Erythroblast (primary cell): Measurements from ENCODE around the gene ZNF609.

Source experiments
- DNase-seq, 2 experiments: peaks; one replicate each; lab custom pipeline; 2025; lab: John Stamatoyannopoulos, UW
- GATA1 ChIP-seq: IDR thresholded peaks from 2 replicates; pipeline ENCODE4 v1.6.1; 2011; ENCODE audit warnings: low read depth, mild to moderate bottlenecking, control low read depth, low read length, moderate library complexity
- POLR2A ChIP-seq: IDR thresholded peaks from 2 replicates; pipeline ENCODE4 v1.6.1; 2011; ENCODE audit warnings: mild to moderate bottlenecking, low read length

The ZNF609 gene

GRCh38 chr15:64525828-64526530, 65.6 kb downstream of the ZNF609 start:
- DNase-seq = no peak
- TF ChIP-seq POLR2A (no peak), GATA1 (no peak)

DNA sequence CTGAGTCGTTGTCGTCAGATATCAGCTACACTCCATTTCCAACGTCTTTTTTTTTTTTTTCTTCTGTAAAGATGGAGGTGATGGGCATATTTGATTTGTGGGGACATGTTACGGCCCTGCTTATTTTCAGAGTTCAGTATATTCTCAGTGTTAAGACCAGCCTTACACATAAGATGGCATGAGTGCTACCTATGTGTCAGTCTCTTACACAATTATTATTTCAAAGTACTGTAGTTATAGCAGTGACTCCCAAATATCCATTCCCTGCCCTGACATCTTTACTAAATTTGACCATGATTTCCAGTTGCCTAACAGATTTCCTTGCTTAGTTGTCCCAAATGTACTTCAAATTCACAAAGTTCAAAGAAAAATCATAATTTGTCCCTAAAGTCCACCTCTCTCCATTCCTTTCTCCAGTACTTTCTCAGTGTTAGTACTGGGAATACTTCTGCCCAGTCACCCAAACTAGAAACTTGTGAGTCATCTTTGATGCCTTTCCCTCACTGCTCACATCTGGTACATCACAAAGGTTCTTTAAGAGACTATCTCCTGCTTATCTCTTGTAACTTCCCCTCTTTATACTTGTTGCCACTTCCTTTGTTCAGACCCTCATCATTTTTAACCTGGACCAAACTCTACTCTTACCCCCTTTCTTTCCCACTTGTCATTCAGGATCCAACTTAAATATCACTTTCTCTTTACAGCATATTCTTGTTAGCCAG, 67.0 kb downstream of the ZNF609 start:
- peak in 1 of 2 experiments; percentile 19 for DNase-seq

DNA sequence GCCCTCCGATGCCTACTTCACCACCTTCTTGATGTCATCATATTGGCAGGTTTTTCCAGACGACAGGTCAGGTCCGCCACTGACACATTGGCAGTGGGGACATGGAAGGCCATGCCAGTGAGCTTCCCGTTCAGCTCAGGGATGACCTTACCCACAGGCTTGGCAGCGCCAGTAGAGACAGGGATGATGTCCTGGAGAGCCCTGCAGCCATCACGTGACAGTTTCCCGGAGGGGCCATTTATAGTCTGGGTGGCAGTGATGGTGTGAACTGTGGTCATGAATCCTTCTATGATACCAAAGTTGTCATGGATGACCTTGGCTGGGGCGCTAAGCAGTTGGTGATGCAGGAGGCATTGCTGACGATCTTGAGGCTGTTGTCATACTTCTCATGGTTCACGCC, 68.5 kb downstream of the ZNF609 start:
- DNase-seq = no peak
- TF ChIP-seq GATA1 = no peak
- TF ChIP-seq POLR2A = no peak

More for the DNA sequence above, 67.0 kb downstream of the ZNF609 start:
- TF ChIP-seq GATA1 (no peak), POLR2A (no peak)

DNA sequence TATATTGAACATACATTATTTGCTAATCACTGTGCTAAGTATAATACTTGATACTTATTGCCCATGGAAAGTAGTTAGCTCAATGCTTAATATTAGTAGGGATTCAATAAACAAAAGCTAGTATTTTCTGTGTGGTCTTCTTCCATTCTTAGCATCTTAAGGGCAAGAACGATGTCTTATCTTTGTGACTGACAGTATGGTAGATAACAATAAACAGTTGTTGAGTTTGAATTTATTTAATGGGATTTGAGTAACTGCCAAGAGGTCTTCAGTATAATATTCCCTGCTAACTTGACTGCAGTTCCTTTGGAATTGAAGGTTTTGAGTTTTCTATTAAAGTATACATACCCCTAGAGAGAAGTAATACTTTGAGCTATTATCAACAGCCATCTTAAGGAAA, 70.1 kb downstream of the ZNF609 start:
- TF ChIP-seq POLR2A (no peak), GATA1 (no peak)
- no peak for DNase-seq

GRCh38 chr15:64530918-64531317, 70.5 kb downstream of the ZNF609 start:
- no peak for TF ChIP-seq GATA1
- no peak for TF ChIP-seq POLR2A
- no peak for DNase-seq

GRCh38 chr15:64532521-64533315, 72.3 kb downstream of the ZNF609 start:
- TF ChIP-seq GATA1 (no peak), POLR2A (no peak)
- DNase-seq = no peak

DNA sequence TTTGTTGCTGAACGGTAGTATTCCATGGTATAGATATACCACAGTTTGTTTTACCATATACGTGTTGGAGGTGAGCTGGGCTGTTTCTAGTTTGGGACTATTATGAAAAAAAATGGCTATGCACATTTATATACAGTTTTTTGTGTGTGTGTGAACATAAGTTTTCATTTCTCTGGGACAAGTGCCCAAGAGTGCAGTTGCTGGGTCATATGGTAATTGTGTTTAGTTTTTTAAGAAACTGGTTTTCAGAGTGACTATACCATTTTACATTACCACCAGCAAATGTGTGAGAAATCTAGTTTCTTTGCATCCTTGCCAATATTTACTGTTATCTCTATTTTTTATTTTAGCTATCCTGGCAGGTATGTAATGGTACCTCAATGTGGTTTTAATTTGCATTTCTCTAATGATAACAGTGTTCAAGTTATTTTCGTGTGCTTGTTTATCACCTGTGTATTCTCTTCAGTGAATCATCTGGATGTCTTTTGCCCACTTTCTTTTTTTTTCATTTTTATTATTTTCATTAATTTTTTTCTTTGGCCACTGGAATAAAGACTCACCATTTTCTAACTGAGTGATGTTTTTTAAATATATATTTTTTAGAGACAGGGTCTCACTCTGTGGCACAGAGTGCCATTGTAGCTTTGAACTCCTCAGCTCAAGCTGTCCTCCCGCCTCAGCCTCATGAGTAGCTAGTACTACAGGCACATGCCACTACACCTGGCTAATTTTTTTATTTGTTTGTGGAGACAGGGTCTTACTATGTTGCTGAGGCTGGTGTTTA, 75.3 kb downstream of the ZNF609 start:
- TF ChIP-seq GATA1 (no peak), POLR2A (no peak)
- DNase-seq = no peak

DNA sequence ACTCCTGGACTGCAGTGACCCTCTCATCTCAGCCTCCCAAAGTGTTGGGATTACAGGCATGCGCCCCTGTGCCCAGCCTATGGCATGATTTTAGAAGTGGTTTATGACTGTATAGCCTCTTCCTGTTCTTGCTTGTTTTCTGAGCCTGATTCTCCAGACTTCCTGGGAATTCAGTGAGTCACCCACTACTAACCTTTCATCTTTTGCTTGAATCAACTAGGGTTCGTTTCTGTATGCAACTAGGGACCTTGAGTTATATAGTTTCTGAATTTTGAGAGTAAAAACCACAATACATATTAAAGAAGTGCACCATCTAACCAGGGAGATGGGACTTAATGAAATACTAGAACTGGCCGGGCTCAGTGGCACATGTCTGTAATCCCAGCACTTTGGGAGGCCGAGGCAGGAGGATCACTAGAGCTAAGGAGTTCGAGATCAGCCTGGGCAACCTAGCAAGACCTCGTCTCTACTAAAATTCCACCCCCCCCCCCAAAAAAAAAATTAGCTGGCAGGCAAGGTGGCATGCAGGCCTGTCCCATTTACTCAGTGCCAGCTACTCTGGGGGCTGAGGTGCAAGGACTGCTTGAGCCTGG, 76.0 kb downstream of the ZNF609 start:
- no peak for DNase-seq
- no peak for TF ChIP-seq POLR2A
- TF ChIP-seq GATA1 = no peak

- no peak for DNase-seq
- TF ChIP-seq POLR2A = no peak
- TF ChIP-seq GATA1 = no peak
Measured at GRCh38 chr15:64542091-64542490, 81.7 kb downstream of the ZNF609 start.

GRCh38 chr15:64544450-64544849, 84.1 kb downstream of the ZNF609 start:
- TF ChIP-seq GATA1 = no peak
- TF ChIP-seq POLR2A = no peak
- DNase-seq = no peak

- TF ChIP-seq POLR2A = no peak
- no peak for DNase-seq
Measured at GRCh38 chr15:64547275-64547674, 86.9 kb downstream of the ZNF609 start.

DNA sequence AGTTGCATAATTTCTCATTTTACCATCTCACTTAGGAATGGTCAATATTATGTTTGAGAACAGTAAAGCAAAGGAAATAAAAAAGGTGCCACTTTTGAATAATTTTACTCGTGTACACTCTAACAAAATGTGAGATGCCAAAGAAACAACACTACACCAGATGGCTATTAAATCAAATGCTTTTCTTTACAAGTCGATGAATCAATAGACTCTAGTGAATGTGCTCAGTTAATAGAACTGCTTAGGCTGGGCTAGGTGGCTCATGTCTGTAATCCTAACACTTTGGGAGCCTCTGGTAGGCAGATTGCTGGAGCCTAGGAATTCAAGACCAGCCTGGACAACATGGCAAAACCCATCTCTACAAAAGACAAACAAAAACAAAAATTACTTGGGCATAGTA, 87.9 kb downstream of the ZNF609 start:
- TF ChIP-seq POLR2A (no peak), GATA1 (no peak)
- DNase-seq = no peak

GRCh38 chr15:64549860-64550259, 89.5 kb downstream of the ZNF609 start:
- no peak for TF ChIP-seq GATA1
- TF ChIP-seq POLR2A = no peak
- no peak for DNase-seq
